ENCODE data around the gene NDUFA9. TPM values are rescaled to one million over a fixed set of nuclear protein-coding genes. Genes with fewer than 3 reads are reported as not detected.

NDUFA9 gene
- total RNA-seq, 1 experiment from 2014 or later = 97.8 TPM

DNA sequence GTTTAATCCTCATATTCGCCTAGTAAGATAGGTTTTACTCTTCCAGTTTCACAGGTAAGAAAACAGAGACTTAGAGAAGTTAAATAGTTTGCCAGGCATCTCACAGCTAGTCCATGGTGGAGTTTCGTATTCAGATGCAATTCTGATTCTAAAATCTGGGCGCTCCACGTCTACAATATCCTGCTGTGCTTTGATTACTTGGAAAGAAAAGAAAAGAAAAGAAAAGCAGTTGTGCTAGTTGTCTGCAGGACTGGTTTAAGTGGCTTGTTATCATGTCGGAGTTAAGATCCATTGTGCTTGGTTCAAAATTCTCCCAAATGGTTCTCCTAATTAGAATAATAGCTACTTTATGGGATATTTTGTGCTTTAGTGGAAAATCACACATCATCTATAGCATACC, 18.7 kb upstream of the NDUFA9 start:
- Mint-ChIP-seq H3K27me3 (ENCODE audit: low read depth) (peaks cover 9% of the 10 kb centered on the region), H3K4me3 (peak overlapping the region; percentile 44), H3K27ac (peak overlapping the region; percentile 79), H3K36me3 (peaks cover 19% of the 10 kb centered on the region), H3K9me3 (peaks cover 29% of the 10 kb centered on the region), H3K4me1 (peaks cover 25% of the 10 kb centered on the region)
- TF ChIP-seq, protein P1, sequence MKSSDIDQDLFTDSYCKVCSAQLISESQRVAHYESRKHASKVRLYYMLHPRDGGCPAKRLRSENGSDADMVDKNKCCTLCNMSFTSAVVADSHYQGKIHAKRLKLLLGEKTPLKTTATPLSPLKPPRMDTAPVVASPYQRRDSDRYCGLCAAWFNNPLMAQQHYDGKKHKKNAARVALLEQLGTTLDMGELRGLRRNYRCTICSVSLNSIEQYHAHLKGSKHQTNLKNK (CRISPR knock-in tag; IDR thresholded peaks at IDR 0.05) = peak; percentile 76
- TF ChIP-seq JUN (CRISPR knock-in tag; IDR thresholded peaks at IDR 0.05) = no peak
- no peak for DNase-seq (ENCODE audit: low spot score)
- POLR2A ChIA-PET = no interaction called here
- CTCF ChIA-PET = no interaction called here
- peak; percentile 50; the same call in 1 of the 2 replicates for ATAC-seq

DNA sequence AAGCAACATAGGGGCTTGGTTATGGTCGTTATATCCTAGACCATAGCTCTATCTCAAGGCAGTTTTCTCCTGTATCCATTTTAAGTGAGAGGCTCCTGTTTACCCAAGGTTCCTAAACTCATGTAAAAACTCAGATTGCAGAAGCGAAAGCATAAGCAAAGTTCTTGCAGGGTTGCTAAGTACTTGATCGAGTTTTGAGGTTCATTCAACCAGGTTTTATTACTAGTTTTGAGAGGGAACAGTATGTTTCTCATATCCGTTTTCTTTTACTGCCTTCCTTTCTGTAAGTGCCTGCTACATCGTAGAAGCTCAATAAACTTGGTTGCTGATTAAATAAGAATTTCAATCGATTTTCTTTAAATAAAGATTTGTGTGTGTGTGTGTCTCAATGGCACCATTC, 5.2 kb upstream of the NDUFA9 start:
- peaks cover 13% of the 10 kb centered on the region for H3K4me1 Mint-ChIP-seq
- H3K27ac Mint-ChIP-seq = no peak overlapping the region
- TF ChIP-seq ZBTB21 (CRISPR knock-in tag; IDR thresholded peaks at IDR 0.05; ENCODE audit: borderline replicate concordance) = no peak
- ATAC-seq (no peak), DNase-seq (ENCODE audit: low spot score) (no peak)
- CTCF ChIA-PET = interaction anchor here (1.9 kb wide), 1 partner anchor 39 kb away, joined by 7 read pairs; no protein-coding TSS in a partner anchor
- H3K9me3 Mint-ChIP-seq = peaks cover 3% of the 10 kb centered on the region; the same call in 1 of the 2 replicates
- no peak overlapping the region for H3K4me3 Mint-ChIP-seq
- POLR2A ChIA-PET = no interaction called here
- H3K27me3 Mint-ChIP-seq (ENCODE audit: low read depth) = peaks cover 3% of the 10 kb centered on the region; the same call in 1 of the 2 replicates
- H3K36me3 Mint-ChIP-seq = no peaks in the 10 kb centered on the region

DNA sequence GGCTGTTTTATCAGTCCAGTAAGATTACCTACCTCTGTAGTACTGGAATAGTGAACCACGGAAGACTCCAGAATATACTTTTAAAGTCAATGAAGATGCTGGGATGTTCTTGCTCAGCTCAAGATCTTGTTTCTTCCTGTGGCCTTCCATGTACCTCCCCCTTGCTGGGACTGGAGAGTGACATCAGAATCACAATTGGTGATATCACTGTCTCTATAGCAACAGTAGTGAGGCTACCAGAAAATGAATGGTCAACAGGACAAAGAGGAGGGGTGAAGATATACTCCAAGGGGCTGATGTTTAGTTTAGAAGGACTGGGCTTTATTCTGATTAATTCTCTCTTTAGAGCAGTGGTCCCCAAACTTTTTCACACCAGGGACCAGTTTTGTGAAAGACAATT, 3.9 kb upstream of the NDUFA9 start:
- Mint-ChIP-seq H3K4me3 (no peak overlapping the region), H3K27ac (no peak overlapping the region), H3K9me3 (peaks cover 3% of the 10 kb centered on the region; the same call in 1 of the 2 replicates), H3K4me1 (peaks cover 19% of the 10 kb centered on the region), H3K27me3 (ENCODE audit: low read depth) (peaks cover 3% of the 10 kb centered on the region; the same call in 1 of the 2 replicates), H3K36me3 (no peaks in the 10 kb centered on the region)
- no peak for ATAC-seq
- CTCF ChIA-PET = interaction anchor here (1.9 kb wide), 1 partner anchor 40 kb away, joined by 7 read pairs; no protein-coding TSS in a partner anchor
- TF ChIP-seq, protein P2, sequence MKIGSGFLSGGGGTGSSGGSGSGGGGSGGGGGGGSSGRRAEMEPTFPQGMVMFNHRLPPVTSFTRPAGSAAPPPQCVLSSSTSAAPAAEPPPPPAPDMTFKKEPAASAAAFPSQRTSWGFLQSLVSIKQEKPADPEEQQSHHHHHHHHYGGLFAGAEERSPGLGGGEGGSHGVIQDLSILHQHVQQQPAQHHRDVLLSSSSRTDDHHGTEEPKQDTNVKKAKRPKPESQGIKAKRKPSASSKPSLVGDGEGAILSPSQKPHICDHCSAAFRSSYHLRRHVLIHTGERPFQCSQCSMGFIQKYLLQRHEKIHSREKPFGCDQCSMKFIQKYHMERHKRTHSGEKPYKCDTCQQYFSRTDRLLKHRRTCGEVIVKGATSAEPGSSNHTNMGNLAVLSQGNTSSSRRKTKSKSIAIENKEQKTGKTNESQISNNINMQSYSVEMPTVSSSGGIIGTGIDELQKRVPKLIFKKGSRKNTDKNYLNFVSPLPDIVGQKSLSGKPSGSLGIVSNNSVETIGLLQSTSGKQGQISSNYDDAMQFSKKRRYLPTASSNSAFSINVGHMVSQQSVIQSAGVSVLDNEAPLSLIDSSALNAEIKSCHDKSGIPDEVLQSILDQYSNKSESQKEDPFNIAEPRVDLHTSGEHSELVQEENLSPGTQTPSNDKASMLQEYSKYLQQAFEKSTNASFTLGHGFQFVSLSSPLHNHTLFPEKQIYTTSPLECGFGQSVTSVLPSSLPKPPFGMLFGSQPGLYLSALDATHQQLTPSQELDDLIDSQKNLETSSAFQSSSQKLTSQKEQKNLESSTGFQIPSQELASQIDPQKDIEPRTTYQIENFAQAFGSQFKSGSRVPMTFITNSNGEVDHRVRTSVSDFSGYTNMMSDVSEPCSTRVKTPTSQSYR (CRISPR knock-in tag; IDR thresholded peaks at IDR 0.05) = no peak
- TF ChIP-seq FOXP1 (CRISPR knock-in tag; IDR thresholded peaks at IDR 0.05; ENCODE audit: borderline replicate concordance) (no peak), CREB1 (CRISPR knock-in tag; IDR thresholded peaks at IDR 0.05) (no peak), SMAD3 (CRISPR knock-in tag; IDR thresholded peaks at IDR 0.05; ENCODE audit: borderline replicate concordance) (no peak), FOXJ3 (CRISPR knock-in tag; IDR thresholded peaks at IDR 0.05; ENCODE audit: borderline replicate concordance) (no peak)
- POLR2A ChIA-PET = no interaction called here
- no peak for DNase-seq (ENCODE audit: low spot score)

DNA sequence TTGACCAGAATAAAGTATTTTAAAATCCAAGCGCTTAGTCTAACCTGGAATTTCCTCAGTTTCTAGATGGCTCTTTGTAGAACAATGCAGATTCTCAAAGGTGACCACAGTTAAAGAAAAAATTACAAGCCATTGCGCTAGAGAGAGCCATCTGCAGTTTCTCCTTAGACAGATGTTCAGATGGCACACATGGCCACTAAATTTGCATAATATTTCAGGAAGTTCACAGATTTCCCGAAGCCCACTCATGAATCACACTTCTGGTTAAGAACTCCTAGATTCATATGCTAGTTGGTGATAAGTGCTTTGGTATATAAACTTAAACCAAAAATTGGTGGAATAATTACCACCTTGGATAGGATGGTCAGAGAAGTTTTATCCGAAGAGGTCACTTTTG, 812 bp upstream of the NDUFA9 start:
- ATAC-seq (no peak), DNase-seq (ENCODE audit: low spot score) (no peak)
- ChIA-PET POLR2A (interaction anchor here (1.2 kb wide), 1 partner anchor 22 kb away, joined by 3 read pairs; no protein-coding TSS in a partner anchor), CTCF (interaction anchor here (0.9 to 2.0 kb wide), 10 partner anchors 13 to 264 kb away, joined by 3 to 12 read pairs (median 4); partner anchors contain the start of gene DYRK4)
- Mint-ChIP-seq H3K27me3 (ENCODE audit: low read depth) (no peaks in the 10 kb centered on the region), H3K27ac (peak overlapping the region; percentile 99), H3K9me3 (no peaks in the 10 kb centered on the region), H3K4me1 (peaks cover 40% of the 10 kb centered on the region), H3K36me3 (no peaks in the 10 kb centered on the region), H3K4me3 (peak overlapping the region; percentile 99)
- TF ChIP-seq, protein P3, sequence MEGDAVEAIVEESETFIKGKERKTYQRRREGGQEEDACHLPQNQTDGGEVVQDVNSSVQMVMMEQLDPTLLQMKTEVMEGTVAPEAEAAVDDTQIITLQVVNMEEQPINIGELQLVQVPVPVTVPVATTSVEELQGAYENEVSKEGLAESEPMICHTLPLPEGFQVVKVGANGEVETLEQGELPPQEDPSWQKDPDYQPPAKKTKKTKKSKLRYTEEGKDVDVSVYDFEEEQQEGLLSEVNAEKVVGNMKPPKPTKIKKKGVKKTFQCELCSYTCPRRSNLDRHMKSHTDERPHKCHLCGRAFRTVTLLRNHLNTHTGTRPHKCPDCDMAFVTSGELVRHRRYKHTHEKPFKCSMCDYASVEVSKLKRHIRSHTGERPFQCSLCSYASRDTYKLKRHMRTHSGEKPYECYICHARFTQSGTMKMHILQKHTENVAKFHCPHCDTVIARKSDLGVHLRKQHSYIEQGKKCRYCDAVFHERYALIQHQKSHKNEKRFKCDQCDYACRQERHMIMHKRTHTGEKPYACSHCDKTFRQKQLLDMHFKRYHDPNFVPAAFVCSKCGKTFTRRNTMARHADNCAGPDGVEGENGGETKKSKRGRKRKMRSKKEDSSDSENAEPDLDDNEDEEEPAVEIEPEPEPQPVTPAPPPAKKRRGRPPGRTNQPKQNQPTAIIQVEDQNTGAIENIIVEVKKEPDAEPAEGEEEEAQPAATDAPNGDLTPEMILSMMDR (IDR thresholded peaks at IDR 0.05) = no peak
- TF ChIP-seq RORB (CRISPR knock-in tag; IDR thresholded peaks at IDR 0.05) = no peak
- TF ChIP-seq ESRRA (CRISPR knock-in tag; IDR thresholded peaks at IDR 0.05; ENCODE audit: borderline replicate concordance) = no peak
- TF ChIP-seq, protein P4, sequence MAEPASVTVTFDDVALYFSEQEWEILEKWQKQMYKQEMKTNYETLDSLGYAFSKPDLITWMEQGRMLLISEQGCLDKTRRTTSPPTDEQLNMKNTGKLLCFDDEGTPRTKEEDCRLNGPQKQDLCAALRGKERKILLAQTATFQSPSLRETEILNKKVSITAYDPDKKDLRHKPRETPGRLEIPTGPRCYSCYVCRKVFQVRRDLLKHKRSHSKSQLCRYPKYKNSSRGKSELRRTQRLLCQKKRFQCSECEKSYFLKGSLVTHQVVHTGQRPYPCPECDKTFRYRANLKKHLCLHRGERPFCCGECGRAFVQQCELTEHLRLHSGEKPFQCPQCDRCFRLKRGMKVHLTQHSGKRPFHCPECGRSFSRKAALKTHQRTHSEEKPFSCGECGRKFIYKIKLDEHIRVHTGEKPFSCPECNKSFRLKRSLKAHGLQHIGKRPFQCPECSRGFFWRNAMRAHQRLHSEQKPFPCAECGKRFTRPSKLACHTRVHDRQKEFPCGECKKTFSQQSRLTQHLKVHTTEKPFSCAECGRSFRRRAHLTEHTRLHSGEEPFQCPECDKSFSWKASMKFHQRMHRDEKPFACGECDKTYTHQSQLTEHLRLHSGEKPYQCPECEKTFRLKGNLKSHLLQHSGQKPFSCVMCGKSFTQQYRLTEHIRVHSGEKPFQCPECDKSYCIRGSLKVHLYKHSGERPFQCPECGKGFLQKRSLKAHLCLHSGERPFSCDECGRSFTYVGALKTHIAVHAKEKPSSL (CRISPR knock-in tag; conservative IDR thresholded peaks at IDR 0.05) = no peak
- TF ChIP-seq GTF2I (CRISPR knock-in tag; conservative IDR thresholded peaks at IDR 0.05) = no peak
- TF ChIP-seq, protein P5, sequence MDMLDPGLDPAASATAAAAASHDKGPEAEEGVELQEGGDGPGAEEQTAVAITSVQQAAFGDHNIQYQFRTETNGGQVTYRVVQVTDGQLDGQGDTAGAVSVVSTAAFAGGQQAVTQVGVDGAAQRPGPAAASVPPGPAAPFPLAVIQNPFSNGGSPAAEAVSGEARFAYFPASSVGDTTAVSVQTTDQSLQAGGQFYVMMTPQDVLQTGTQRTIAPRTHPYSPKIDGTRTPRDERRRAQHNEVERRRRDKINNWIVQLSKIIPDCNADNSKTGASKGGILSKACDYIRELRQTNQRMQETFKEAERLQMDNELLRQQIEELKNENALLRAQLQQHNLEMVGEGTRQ (CRISPR knock-in tag; IDR thresholded peaks at IDR 0.05) = no peak
- TF ChIP-seq, protein P6, sequence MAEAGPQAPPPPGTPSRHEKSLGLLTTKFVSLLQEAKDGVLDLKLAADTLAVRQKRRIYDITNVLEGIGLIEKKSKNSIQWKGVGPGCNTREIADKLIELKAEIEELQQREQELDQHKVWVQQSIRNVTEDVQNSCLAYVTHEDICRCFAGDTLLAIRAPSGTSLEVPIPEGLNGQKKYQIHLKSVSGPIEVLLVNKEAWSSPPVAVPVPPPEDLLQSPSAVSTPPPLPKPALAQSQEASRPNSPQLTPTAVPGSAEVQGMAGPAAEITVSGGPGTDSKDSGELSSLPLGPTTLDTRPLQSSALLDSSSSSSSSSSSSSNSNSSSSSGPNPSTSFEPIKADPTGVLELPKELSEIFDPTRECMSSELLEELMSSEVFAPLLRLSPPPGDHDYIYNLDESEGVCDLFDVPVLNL (CRISPR knock-in tag; IDR thresholded peaks at IDR 0.05; ENCODE audit: borderline replicate concordance, low read depth) = no peak
- TF ChIP-seq, protein P7, sequence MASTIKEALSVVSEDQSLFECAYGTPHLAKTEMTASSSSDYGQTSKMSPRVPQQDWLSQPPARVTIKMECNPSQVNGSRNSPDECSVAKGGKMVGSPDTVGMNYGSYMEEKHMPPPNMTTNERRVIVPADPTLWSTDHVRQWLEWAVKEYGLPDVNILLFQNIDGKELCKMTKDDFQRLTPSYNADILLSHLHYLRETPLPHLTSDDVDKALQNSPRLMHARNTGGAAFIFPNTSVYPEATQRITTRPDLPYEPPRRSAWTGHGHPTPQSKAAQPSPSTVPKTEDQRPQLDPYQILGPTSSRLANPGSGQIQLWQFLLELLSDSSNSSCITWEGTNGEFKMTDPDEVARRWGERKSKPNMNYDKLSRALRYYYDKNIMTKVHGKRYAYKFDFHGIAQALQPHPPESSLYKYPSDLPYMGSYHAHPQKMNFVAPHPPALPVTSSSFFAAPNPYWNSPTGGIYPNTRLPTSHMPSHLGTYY (CRISPR knock-in tag; IDR thresholded peaks at IDR 0.05) = no peak
- TF ChIP-seq NR3C1 (CRISPR knock-in tag; conservative IDR thresholded peaks at IDR 0.05; ENCODE audit: low read depth) = no peak

Data from WTC11 (cell line).